Gastrocnemius medialis (tissue), 4 donors: Measurements from ENCODE around the gene KCNAB3. TPM values are rescaled to one million over a fixed set of nuclear protein-coding genes. Genes with fewer than 3 reads are reported as not detected.

Experiments used
- ATAC-seq, 2 donors: fragments of 150-250 bp; one replicate each; pipeline ENCODE4 v1.9.1; 2016
- DNase-seq, 2 donors: peaks; one replicate each; pipeline ENCODE4 v3.0.0-alpha.2; 2019
- H3K27ac ChIP-seq, 4 donors: fragments of 200-600 bp; sonication (generic); 1 replicate in 1 of 4; 2 replicates in 3 of 4; pipeline ENCODE4 v1.5.1; 2016 to 2018; ENCODE audit warnings: mild to moderate bottlenecking in 2 of 4, moderate library complexity in 1 of 4
- H3K27me3 ChIP-seq, 3 donors: fragments of 200-600 bp; sonication (generic) in 2 of 3; 1 replicate in 1 of 3; 2 replicates in 2 of 3; pipeline versions ENCODE4 v1.5.1 to v1.6.0; 2016 to 2019; ENCODE audit warnings: mild to moderate bottlenecking in 1 of 3, moderate library complexity in 1 of 3
- H3K36me3 ChIP-seq, 2 donors: fragments of 200-600 bp; sonication (generic) in 1 of 2; one replicate each; pipeline ENCODE4 v1.5.1; 2017 to 2018
- H3K4me1 ChIP-seq, 2 donors: fragments of 200-600 bp; sonication (generic) in 1 of 2; one replicate each; pipeline ENCODE4 v1.5.1; 2016 to 2017; ENCODE audit warnings: mild to moderate bottlenecking in 2 of 2
- H3K4me3 ChIP-seq, 4 donors: fragments of 200-600 bp; sonication (generic) in 3 of 4; 1 replicate in 1 of 4; 2 replicates in 3 of 4; pipeline ENCODE4 v1.5.1; 2016 to 2019; ENCODE audit warnings: mild to moderate bottlenecking in 2 of 4
- H3K9me3 ChIP-seq, 3 donors: fragments of 200-600 bp; sonication (generic) in 2 of 3; 1 replicate in 1 of 3; 2 replicates in 2 of 3; pipeline ENCODE4 v1.5.1; 2016 to 2019
- POLR2A ChIP-seq, 2 donors: fragments of 450-650 bp; IDR thresholded peaks; one replicate each; pipeline ENCODE4 v1.6.1; 2017; ENCODE audit warnings: antibody characterized with exemption in 2 of 2, mild to moderate bottlenecking in 2 of 2, moderate library complexity in 2 of 2
- in situ Hi-C, 4 donors: fragments of 200-750 bp; cut with MboI; loops; one replicate each; pipeline versions ENCODE4 v1.15.0 to v1.8.0; 2017; ENCODE audit warnings: low sequenced_read_pairs in 4 of 4
- intact Hi-C: fragments of 100-400 bp; cut with DNase I; formaldehyde crosslinking; loops from one replicate; pipeline ENCODE4 v1.15.1; 2023; ENCODE audit warnings: low total_unique reads
- total RNA-seq, 4 donors: library from RNA; depleted of rRNA; stranded (reverse); fragments of >200 nt; gene quantifications; one replicate each; pipeline versions ENCODE4 v1.1.0 to v1.2.3, GENCODE V29; 2016
- TF ChIP-seq, protein P1 (sequence below), 5 experiments: fragments of 450-650 bp in 3 of 5; fragments of 200-600 bp in 2 of 5; sonication (generic) in 2 of 5; IDR thresholded peaks in 4 of 5; conservative IDR thresholded peaks in 1 of 5; 1 replicate in 4 of 5; 2 replicates in 1 of 5; pipeline ENCODE4 v1.5.1; 2016 to 2019; ENCODE audit warnings: antibody characterized with exemption in 5 of 5, mild to moderate bottlenecking in 3 of 5, moderate library complexity in 3 of 5

The KCNAB3 gene
- total RNA-seq, 4 donors from 2014 or later: 0.42 TPM; not detected in 3

DNA sequence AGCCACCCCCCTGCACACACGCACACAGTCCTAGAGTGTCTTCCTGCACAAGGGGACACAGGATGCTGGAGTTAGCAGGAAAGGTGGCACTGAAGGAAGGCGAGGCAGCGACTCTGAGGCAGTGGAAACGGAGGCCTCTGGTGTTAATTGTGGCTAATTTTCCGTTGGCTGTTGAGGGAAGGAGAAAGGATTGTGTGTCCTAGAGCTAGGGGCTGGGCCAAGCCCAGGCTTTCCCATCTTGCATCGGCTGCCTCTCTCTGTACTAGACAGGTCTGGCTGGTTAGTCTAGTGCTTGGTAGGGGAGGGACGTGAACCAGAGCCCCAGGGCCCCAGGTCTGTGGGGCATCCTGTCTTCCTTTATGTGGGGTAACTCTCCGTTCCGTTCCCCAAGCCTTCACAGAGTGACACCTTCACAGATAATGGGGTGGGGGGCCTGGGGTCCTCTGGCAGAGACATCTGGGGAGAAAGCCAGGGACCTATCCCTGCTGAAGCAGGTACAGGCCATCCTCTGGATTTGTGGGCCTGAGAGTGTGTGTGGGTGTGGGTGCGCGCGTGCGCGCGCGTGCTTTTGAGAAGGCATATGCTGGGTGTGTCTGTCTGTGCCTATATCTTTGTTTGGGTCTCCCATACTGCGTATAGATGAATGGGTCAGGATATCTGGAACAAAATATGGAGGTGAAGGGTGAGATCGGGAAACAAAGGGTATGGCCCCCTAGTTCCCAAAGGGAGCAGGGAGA lies 41.3 kb downstream of the KCNAB3 start, which contains the start of gene CHD3:
CHD3 (plus strand) TSS at position 606 of the 737 bp plus-strand sequence. CDS start 212 bp downstream, outside the sequence.
- no peak for DNase-seq
- in situ Hi-C loops (loop anchor here in 1 of 4 donors (25.0 kb wide), 1 partner anchor 151 kb away; no protein-coding TSS in a partner anchor), intact Hi-C loops (loop anchor here (2.0 to 10.0 kb wide), 2 partner anchors 54 to 166 kb away; partner anchors contain the start of gene KDM6B)
- no peaks in the 10 kb centered on the region for H3K9me3 ChIP-seq
- ATAC-seq: peak; percentile 19 to 21
- H3K27ac ChIP-seq: peak within 1 kb of the TSS; percentile 77 to 89 (median 81)
- peaks cover 22 to 24% (median 23%) of the 10 kb centered on the region in 3 donors for H3K27me3 ChIP-seq
- TF ChIP-seq, protein P1, sequence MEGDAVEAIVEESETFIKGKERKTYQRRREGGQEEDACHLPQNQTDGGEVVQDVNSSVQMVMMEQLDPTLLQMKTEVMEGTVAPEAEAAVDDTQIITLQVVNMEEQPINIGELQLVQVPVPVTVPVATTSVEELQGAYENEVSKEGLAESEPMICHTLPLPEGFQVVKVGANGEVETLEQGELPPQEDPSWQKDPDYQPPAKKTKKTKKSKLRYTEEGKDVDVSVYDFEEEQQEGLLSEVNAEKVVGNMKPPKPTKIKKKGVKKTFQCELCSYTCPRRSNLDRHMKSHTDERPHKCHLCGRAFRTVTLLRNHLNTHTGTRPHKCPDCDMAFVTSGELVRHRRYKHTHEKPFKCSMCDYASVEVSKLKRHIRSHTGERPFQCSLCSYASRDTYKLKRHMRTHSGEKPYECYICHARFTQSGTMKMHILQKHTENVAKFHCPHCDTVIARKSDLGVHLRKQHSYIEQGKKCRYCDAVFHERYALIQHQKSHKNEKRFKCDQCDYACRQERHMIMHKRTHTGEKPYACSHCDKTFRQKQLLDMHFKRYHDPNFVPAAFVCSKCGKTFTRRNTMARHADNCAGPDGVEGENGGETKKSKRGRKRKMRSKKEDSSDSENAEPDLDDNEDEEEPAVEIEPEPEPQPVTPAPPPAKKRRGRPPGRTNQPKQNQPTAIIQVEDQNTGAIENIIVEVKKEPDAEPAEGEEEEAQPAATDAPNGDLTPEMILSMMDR (IDR thresholded peaks at IDR 0.05 in 4 of 5, conservative IDR thresholded peaks at IDR 0.05 in 1 of 5): no peak
- TF ChIP-seq POLR2A (IDR thresholded peaks at IDR 0.05): peak in 1 of 2 donors; percentile 11
- H3K4me1 ChIP-seq: peaks cover 41 to 47% of the 10 kb centered on the region in 2 donors
- no peaks in the 10 kb centered on the region for H3K36me3 ChIP-seq
- peak within 1 kb of the TSS; percentile 64 to 74 (median 68) for H3K4me3 ChIP-seq

DNA sequence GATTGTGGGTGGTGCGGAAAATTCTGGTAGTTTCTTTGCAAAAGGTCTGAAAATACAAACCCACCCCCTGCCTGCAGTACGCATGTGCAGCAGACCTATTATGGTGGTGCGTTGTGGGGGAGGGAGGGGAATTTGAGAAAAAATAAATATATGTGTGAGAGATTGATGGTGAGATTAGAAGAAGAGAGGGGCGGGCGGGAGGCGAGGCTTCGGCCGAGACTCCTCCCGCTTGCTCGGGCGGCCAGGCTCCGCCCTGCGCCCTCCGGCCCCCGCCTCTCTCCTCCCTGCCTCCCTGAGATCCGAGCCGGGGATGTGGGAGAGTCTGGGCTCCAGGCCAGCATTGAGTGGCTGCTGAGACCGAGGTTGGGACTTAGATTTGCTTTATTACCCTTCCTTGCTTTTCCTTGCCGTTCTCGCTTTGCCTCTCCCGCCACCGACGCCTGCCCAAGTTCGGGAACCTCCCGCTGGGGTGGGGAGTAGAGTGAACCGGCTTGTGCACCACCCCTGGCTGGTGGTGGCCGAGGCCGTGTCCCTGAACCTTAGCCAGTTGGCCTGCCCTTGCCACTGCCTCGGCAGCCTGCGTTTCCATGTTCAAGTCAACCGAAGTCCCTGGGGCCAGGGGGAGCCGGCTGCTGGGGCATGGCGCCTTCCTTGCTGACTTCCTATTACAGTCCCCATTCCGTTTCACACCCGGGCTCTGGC lies 42.0 kb downstream of the KCNAB3 start:
- Histone ChIP-seq H3K4me1 (peaks cover 41 to 47% of the 10 kb centered on the region in 2 donors), H3K27me3 (peaks cover 24 to 27% (median 25%) of the 10 kb centered on the region in 3 donors), H3K4me3 (peak overlapping the region; percentile 64 to 74 (median 68)), H3K36me3 (no peaks in the 10 kb centered on the region), H3K27ac (peak overlapping the region; percentile 77 to 89 (median 81)), H3K9me3 (no peaks in the 10 kb centered on the region)
- DNase-seq: peak; percentile 65 to 80
- TF ChIP-seq POLR2A (IDR thresholded peaks at IDR 0.05): peak in 1 of 2 donors; percentile 55
- TF ChIP-seq, protein P1 (IDR thresholded peaks at IDR 0.05 in 4 of 5, conservative IDR thresholded peaks at IDR 0.05 in 1 of 5): peak in 1 of 5 experiments; percentile 5
- ATAC-seq: peak; percentile 61 to 72
- intact Hi-C loops (loop anchor here (2.0 to 10.0 kb wide), 4 partner anchors 31 to 167 kb away; partner anchors contain the start of genes CNTROB, KDM6B and NAA38), in situ Hi-C loops (loop anchor here in 1 of 4 donors (25.0 kb wide), 1 partner anchor 150 kb away; no protein-coding TSS in a partner anchor)

GRCh38 chr17:7887038-7887481 lies 42.6 kb downstream of the KCNAB3 start:
- intact Hi-C loops (loop anchor here (2.0 to 10.0 kb wide), 3 partner anchors 30 to 168 kb away; partner anchors contain the start of genes CNTROB and NAA38), in situ Hi-C loops (loop anchor here in 1 of 4 donors (25.0 kb wide), 1 partner anchor 150 kb away; no protein-coding TSS in a partner anchor)
- Histone ChIP-seq H3K27me3 (peaks cover 24 to 31% (median 28%) of the 10 kb centered on the region in 3 donors), H3K9me3 (no peaks in the 10 kb centered on the region), H3K27ac (peak overlapping the region; percentile 77 to 89 (median 81)), H3K36me3 (no peaks in the 10 kb centered on the region), H3K4me1 (peaks cover 41 to 47% of the 10 kb centered on the region in 2 donors), H3K4me3 (peak overlapping the region; percentile 64 to 74 (median 68))
- no peak for ATAC-seq
- no peak for DNase-seq
- TF ChIP-seq, protein P1 (IDR thresholded peaks at IDR 0.05 in 4 of 5, conservative IDR thresholded peaks at IDR 0.05 in 1 of 5): peak in 1 of 5 experiments; percentile 9
- TF ChIP-seq POLR2A (IDR thresholded peaks at IDR 0.05): no peak
